ENCODE results near the gene LRRN4.
A peak's percentile ranks its signal among the peaks of the same experiment; 100 is the strongest.
"Not testable (repeated sequence)": the region's sequence is repeated elsewhere in the genome, so short reads cannot be mapped to it uniquely, and the experiment has no call there.

LRRN4 gene

DNA sequence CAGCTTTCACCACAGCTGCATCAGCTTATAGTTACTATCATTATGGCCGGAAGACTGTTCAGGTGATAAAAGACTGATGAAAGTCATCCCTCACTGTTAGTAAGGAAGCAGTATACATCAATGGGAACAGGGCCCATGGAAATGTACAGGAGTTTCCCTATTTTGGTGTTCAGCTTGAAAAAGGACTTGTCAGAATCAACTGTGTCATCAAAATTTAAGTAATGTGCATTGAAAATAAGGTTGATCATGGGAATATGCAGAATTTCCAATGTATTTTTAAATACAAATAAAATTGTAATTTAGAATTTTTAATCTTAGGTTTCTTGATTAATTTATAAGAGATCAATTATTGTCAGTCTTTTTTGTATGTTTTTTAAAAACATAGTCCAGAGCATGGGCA is 16.8 kb downstream of the LRRN4 start:
- no peak overlapping the region for H3K4me3 ChIP-seq (ENCODE audit: low read length)
- no peak for DNase-seq (ENCODE audit: low read depth, low spot score)

- no peak overlapping the region for H3K4me3 ChIP-seq (ENCODE audit: low read length)
- DNase-seq (ENCODE audit: low read depth, low spot score): no peak
Measured at GRCh38 chr20:6036213-6036612, 17.6 kb downstream of the LRRN4 start.

- no peak for DNase-seq (ENCODE audit: low read depth, low spot score)
- H3K4me3 ChIP-seq (ENCODE audit: low read length): no peak overlapping the region
Measured at GRCh38 chr20:6034134-6034969, 19.5 kb downstream of the LRRN4 start.

DNA sequence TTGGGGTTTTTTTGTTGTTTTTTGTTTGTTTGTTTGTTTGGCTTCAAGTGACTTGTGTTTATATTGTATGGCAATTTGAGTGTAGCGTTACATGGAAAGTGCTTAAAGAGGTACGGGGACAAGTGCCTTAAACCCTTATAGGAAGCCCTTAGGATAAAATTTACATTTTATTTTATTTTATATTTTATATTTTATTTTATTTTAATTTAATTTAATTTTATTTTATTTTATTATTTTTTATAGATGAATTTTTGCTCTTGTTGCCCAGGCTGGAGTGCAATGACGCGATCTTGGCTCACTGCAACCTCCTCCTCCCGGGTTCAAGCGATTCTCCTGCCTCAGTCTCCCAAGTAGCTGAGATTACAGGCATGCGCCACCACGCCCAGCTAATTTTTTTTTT is 21.0 kb downstream of the LRRN4 start:
- H3K4me3 ChIP-seq (ENCODE audit: low read length); DNase-seq (ENCODE audit: low read depth, low spot score): not testable (repeated sequence)

- no peak overlapping the region for H3K4me3 ChIP-seq (ENCODE audit: low read length)
- DNase-seq (ENCODE audit: low read depth, low spot score): peak; percentile 69
Measured at GRCh38 chr20:6030453-6031080, 23.3 kb downstream of the LRRN4 start.

DNA sequence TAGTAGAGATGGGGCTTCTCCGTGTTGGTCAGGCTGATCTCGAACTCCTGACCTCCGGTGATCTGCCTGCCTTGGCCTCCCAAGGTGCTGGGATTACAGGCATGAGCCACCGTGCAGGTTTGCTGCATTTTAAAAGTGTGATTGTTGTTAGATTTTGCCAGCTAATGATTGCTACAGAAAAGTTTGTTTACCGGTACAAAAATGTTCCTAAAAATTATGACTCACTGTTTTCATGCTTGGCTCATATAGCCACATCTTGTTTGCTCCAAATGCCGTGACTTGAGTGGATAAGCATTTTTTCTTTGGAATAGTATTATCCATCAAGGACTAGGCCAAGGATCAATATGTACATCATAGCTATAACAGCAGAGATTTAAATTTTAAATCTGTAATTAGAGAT is 24.3 kb downstream of the LRRN4 start:
- no peak for DNase-seq (ENCODE audit: low read depth, low spot score)

DNA sequence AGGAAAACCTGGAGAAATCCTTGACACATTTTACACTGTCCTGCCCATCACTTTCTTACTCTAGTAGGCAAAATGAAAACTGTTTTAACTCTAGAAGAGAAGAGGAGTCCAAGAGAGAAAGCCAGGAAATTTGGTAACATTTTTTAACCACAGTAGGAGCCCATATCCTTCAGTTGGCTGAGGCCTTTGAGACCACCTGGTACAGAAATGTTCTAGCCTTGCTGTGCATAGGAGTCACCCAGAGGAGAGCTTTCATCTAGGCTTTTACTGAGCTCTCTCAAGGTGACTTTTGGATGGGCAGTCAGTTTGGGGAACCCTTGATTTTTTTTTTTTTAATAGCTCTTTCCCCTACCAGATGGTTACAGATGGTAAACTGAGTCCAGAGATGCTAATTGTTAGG is 25.0 kb downstream of the LRRN4 start:
- peak; percentile 73 for DNase-seq (ENCODE audit: low read depth, low spot score)
- no peak overlapping the region for H3K4me3 ChIP-seq (ENCODE audit: low read length)

More for the DNA sequence above, 24.3 kb downstream of the LRRN4 start:
- H3K4me3 ChIP-seq (ENCODE audit: low read length): no peak overlapping the region

DNA sequence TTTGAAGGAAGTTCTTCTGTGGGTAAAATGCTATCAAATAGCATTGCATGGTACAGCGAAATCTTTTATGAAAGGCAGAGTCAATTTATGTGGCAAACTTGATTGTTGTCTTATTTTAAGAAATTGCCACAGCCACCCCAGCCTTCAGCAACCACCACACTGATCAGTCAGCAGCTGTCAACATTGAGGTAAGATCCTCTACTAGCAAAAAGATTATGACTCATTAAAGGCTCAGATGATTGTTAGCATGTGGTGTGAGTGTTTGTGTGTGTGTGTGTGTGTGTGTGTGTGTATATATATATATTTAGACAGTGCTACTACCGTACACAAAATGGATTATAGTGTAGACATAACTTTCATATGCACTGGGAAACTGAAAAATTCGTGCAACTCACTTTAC is 27.8 kb downstream of the LRRN4 start:
- DNase-seq (ENCODE audit: low read depth, low spot score): peak; percentile 85
- no peak overlapping the region for H3K4me3 ChIP-seq (ENCODE audit: low read length)

DNA sequence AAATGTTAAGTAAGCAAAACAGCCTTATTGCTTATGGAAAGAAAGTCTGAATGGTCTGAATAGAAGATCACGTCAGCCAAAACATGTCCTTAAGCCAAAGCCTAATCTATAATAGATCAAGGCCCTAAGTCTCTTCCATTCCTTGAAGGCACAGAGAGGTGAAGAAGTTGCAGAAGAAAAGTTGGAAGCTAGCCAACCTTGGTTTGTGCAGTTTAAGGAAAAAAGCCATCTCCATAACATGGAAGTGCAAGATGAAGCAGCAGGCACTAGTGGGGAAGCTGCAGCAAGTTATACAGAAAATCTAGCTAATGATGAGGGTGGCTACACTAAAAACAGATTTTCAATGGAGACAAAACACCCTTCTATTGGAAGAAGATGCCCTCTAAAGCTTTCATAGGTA is 29.1 kb downstream of the LRRN4 start:
- no peak overlapping the region for H3K4me3 ChIP-seq (ENCODE audit: low read length)
- DNase-seq (ENCODE audit: low read depth, low spot score): no peak

DNA sequence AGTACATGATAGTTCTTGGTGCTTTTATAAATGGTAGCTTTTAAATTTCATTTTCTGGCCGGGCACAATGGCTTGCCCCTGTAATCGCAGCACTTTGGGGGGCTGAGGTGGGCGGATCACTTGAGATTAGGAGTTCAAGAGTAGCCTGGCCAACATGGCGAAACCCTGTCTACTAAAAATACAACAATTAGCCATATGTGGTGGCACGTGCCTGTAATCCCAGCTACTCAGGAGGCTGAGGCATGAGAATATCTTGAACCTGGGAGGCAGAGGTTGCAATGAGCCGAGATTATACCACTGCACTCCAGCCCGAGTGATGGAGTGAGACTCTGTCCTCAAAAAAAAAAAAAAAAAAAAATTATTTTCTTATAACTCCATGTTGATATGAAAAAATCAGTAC is 36.0 kb downstream of the LRRN4 start:
- DNase-seq (ENCODE audit: low read depth, low spot score): no peak
- H3K4me3 ChIP-seq (ENCODE audit: low read length): no peak overlapping the region

- no peak overlapping the region for H3K4me3 ChIP-seq (ENCODE audit: low read length)
- no peak for DNase-seq (ENCODE audit: low read depth, low spot score)
Measured at GRCh38 chr20:6017467-6017866, 36.4 kb downstream of the LRRN4 start.

DNA sequence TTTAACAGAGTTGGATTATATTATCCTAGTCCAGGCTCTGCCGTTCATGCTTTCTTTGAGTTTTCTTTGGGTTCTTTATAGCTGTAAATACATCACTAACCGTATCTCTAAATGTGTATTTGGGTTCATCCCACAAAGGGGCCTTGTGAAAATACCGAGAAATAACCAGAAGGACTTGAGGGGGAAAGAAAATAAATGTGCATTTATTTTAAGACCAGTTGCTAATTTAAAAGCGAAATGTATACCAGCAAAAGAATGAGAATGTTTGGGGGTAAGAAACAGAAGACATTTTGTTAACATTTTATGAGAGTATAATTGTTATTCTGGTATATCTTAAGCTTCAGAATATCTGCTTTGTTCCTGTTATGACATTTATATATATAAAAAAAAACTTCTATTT is 38.9 kb downstream of the LRRN4 start:
- no peak overlapping the region for H3K4me3 ChIP-seq (ENCODE audit: low read length)
- DNase-seq (ENCODE audit: low read depth, low spot score): no peak

DNA sequence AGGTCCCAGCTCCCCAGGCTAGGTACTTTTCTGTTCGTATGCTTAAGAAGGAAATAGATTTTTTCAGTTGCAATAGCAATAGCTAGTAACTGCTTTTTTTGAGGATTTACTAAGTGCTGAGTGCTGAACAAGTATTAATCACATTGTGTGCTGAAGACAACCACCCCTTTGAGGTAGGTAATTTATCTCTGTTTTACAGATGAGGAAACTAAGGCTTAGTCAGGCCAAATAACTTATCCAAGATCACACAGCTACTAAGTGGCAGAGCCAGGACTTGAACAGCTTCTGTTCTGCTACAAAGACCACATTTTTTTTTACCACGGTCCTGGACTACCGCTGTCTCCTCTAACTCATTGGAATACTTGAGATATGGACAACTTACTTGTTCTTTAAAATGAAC is 39.8 kb downstream of the LRRN4 start:
- DNase-seq (ENCODE audit: low read depth, low spot score): no peak
- no peak overlapping the region for H3K4me3 ChIP-seq (ENCODE audit: low read length)

DNA sequence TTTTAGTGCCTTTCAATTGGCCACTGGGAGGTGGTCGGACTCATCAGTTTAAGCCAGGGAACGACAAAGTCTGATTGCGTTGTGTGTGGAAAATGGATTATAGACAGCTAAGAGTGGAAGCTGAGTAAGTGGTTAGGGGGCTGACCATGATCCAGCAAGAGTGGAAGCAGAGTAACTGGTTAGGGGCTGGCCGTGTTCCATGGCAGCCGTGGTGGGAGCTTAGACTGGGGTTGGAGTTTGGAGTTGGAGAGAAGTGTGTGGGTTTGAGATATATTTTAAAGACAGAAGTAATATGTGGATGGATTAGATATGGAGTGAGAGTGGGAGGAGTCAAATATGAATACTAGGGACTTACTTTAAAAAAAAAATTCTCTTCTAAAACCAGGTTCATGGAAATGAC is 41.7 kb downstream of the LRRN4 start:
- no peak for DNase-seq (ENCODE audit: low read depth, low spot score)
- no peak overlapping the region for H3K4me3 ChIP-seq (ENCODE audit: low read length)

- no peak overlapping the region for H3K4me3 ChIP-seq (ENCODE audit: low read length)
- no peak for DNase-seq (ENCODE audit: low read depth, low spot score)
Measured at GRCh38 chr20:6008254-6008653, 45.6 kb downstream of the LRRN4 start.

- DNase-seq (ENCODE audit: low read depth, low spot score): no peak
- H3K4me3 ChIP-seq (ENCODE audit: low read length): peak overlapping the region; percentile 84
Measured at GRCh38 chr20:6007529-6008103, 46.2 kb downstream of the LRRN4 start.

DNA sequence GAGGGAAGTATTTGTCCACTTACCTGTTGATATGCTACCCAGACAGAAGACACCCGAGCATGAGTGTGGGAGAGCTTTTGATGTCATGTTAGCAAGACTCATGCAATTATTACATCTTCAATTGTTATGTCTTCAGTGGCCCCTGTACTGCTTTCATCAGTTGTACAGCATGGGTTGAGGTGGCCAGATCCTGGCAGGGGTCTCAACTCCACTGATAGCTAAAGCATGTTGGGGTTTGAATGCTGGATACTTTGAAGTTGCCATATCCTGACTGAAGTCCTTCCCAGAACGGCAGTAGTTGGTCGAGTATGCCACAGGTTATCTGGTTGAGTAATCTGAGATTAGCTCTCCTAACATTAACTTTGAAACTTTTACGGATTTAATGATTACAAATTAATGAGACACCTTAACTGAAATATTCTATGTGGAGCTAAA is 46.7 kb downstream of the LRRN4 start:
- no peak for DNase-seq (ENCODE audit: low read depth, low spot score)
- H3K4me3 ChIP-seq (ENCODE audit: low read length): peak overlapping the region; percentile 84

DNA sequence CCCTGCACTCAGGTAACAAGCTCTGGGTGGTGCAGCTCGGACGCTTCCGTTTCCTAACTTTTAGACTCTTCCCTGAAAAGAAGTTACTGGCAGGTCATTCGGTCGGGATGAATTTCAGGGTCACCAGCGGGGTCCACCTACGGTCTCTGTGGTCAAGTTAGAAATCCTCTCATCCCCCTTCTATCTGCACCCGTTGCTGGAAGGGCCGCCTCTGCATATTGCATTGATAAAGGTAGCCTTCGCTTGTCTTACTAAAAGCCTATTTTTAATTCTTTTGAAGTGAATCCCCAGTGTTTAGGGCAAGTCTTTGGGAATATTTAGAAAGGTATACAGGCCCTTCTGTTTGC is 47.3 kb downstream of the LRRN4 start:
- no peak for DNase-seq (ENCODE audit: low read depth, low spot score)

DNA sequence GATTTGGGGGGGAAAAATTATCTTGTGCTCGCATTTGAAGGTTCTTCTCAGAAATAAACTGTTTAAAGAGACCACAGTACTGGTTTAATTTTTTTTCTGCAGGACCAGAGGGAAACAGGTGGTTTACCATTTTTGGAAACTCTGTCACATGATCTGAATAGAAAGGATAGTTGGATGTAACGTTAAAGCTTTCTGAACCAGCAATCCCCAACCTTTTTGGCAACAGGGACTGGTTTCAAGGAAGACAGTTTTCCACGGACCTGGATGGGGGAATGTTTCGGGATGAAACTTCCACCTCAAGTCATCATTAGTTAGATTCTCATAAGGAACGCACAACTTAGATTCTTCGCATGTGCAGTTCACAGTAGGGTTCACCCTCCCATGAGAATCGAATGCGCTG is 53.0 kb downstream of the LRRN4 start:
- H3K4me3 ChIP-seq (ENCODE audit: low read length): no peak overlapping the region
- DNase-seq (ENCODE audit: low read depth, low spot score): peak; percentile 40

More for the DNA sequence above, 47.3 kb downstream of the LRRN4 start:
- peak overlapping the region; percentile 84 for H3K4me3 ChIP-seq (ENCODE audit: low read length)

- no peak for DNase-seq (ENCODE audit: low read depth, low spot score)
- H3K4me3 ChIP-seq (ENCODE audit: low read length): no peak overlapping the region
Measured at GRCh38 chr20:5999783-6000182, 54.1 kb downstream of the LRRN4 start.
